Uterus (tissue), 4 donors: ENCODE measurements around the gene ACAD8. TPM values are rescaled to one million over a fixed set of nuclear protein-coding genes. Genes with fewer than 3 reads are reported as not detected.

ENCODE experiments used
- DNase-seq, 2 donors: peaks; one replicate each; pipeline ENCODE4 v3.0.0-alpha.2; 2019 to 2020
- H3K27ac ChIP-seq, 2 donors: fragments of 200-600 bp; sonication (generic); 1 replicate in 1 of 2; 2 replicates in 1 of 2; pipeline ENCODE4 v1.5.1; 2016 to 2018
- H3K27me3 ChIP-seq, 2 donors: fragments of 200-600 bp; sonication (generic); one replicate each; pipeline ENCODE4 v1.5.1; 2018 to 2019; ENCODE audit warnings: control low read depth in 1 of 2
- H3K36me3 ChIP-seq, 2 donors: fragments of 200-600 bp; sonication (generic); one replicate each; pipeline ENCODE4 v1.5.1; 2019; ENCODE audit warnings: control low read depth in 1 of 2
- H3K4me1 ChIP-seq, 2 donors: fragments of 200-600 bp; sonication (generic); one replicate each; pipeline ENCODE4 v1.5.1; 2018 to 2019; ENCODE audit warnings: control low read depth in 1 of 2
- H3K4me3 ChIP-seq, 2 donors: fragments of 200-600 bp; sonication (generic); 1 replicate in 1 of 2; 2 replicates in 1 of 2; pipeline ENCODE4 v1.5.1; 2018 to 2019; ENCODE audit warnings: mild to moderate bottlenecking in 1 of 2
- H3K9me3 ChIP-seq, 2 donors: fragments of 200-600 bp; sonication (generic); one replicate each; pipeline ENCODE4 v1.5.1; 2019; ENCODE audit warnings: control low read depth in 1 of 2
- CTCF ChIP-seq, 4 experiments: fragments of 200-600 bp in 2 of 4; fragments of 450-650 bp in 2 of 4; sonication (generic) in 2 of 4; IDR thresholded peaks; one replicate each; pipeline ENCODE4 v1.5.1; 2016 to 2019; ENCODE audit warnings: antibody characterized with exemption in 4 of 4, mild to moderate bottlenecking in 2 of 4, moderate library complexity in 1 of 4
- POLR2A ChIP-seq, 2 donors: fragments of 450-650 bp; IDR thresholded peaks; one replicate each; pipeline ENCODE4 v1.6.1; 2016; ENCODE audit warnings: antibody characterized with exemption in 2 of 2, mild to moderate bottlenecking in 1 of 2, moderate library complexity in 1 of 2
- intact Hi-C: fragments of 100-400 bp; cut with DNase I; formaldehyde crosslinking; loops from one replicate; pipeline ENCODE4 v1.15.1; 2023; ENCODE audit warnings: low total_unique reads
- total RNA-seq, 4 donors: library from RNA; depleted of rRNA in 3 of 4; stranded (reverse); fragments of >200 nt in 3 of 4; gene quantifications; one replicate each; pipeline versions ENCODE4 v1.1.0 to v1.2.4, GENCODE V29; 2014 to 2023
- donor health status: DM: yes; HTN: yes; CAD: no.

ACAD8 gene
- total RNA-seq, 4 donors from 2014 or later: 16.5 to 26.5 (median 21.5) TPM

- intact Hi-C loops: no loop called here
- DNase-seq: no peak
These were observed 40.0 kb downstream of the ACAD8 start for GRCh38 chr11:134293119-134294113.

GRCh38 chr11:134294664-134295063, 41.3 kb downstream of the ACAD8 start:
- Histone ChIP-seq H3K36me3 (no peaks in the 10 kb centered on the region), H3K4me3 (no peak overlapping the region), H3K27me3 (no peaks in the 10 kb centered on the region), H3K4me1 (no peaks in the 10 kb centered on the region), H3K27ac (no peak overlapping the region), H3K9me3 (no peaks in the 10 kb centered on the region)
- TF ChIP-seq CTCF (IDR thresholded peaks at IDR 0.05): no peak
- TF ChIP-seq POLR2A (IDR thresholded peaks at IDR 0.05): no peak
- intact Hi-C loops: no loop called here
- DNase-seq: no peak

More at GRCh38 chr11:134293119-134294113, 40.0 kb downstream of the ACAD8 start:
- Histone ChIP-seq H3K27me3 (no peaks in the 10 kb centered on the region), H3K4me1 (no peaks in the 10 kb centered on the region), H3K27ac (no peak overlapping the region), H3K9me3 (no peaks in the 10 kb centered on the region), H3K4me3 (no peak overlapping the region), H3K36me3 (no peaks in the 10 kb centered on the region)
- TF ChIP-seq CTCF (IDR thresholded peaks at IDR 0.05): no peak
- TF ChIP-seq POLR2A (IDR thresholded peaks at IDR 0.05): no peak

GRCh38 chr11:134312223-134312622, 58.9 kb downstream of the ACAD8 start:
- DNase-seq: no peak
- Histone ChIP-seq H3K27me3 (no peaks in the 10 kb centered on the region), H3K4me1 (no peaks in the 10 kb centered on the region), H3K4me3 (no peak overlapping the region), H3K9me3 (peaks cover 0 to 6% of the 10 kb centered on the region in 2 donors), H3K36me3 (no peaks in the 10 kb centered on the region), H3K27ac (no peak overlapping the region)
- intact Hi-C loops: no loop called here
- no peak for TF ChIP-seq POLR2A (IDR thresholded peaks at IDR 0.05)
- TF ChIP-seq CTCF (IDR thresholded peaks at IDR 0.05): no peak

- H3K27ac ChIP-seq: no peak overlapping the region
- H3K9me3 ChIP-seq: peaks cover 0 to 8% of the 10 kb centered on the region in 2 donors
- H3K4me1 ChIP-seq: no peaks in the 10 kb centered on the region
- H3K4me3 ChIP-seq: no peak overlapping the region
- H3K27me3 ChIP-seq: no peaks in the 10 kb centered on the region
- no peak for TF ChIP-seq POLR2A (IDR thresholded peaks at IDR 0.05)
- TF ChIP-seq CTCF (IDR thresholded peaks at IDR 0.05): no peak
- H3K36me3 ChIP-seq: no peaks in the 10 kb centered on the region
- DNase-seq: no peak
- intact Hi-C loops: no loop called here
These were observed 59.4 kb downstream of the ACAD8 start for GRCh38 chr11:134312807-134313206.

- H3K27me3 ChIP-seq: no peaks in the 10 kb centered on the region
- no peak overlapping the region for H3K4me3 ChIP-seq
- DNase-seq: no peak
- peaks cover 0 to 8% of the 10 kb centered on the region in 2 donors for H3K9me3 ChIP-seq
- no peaks in the 10 kb centered on the region for H3K4me1 ChIP-seq
- H3K36me3 ChIP-seq: no peaks in the 10 kb centered on the region
- TF ChIP-seq CTCF (IDR thresholded peaks at IDR 0.05): no peak
- TF ChIP-seq POLR2A (IDR thresholded peaks at IDR 0.05): no peak
- no peak overlapping the region for H3K27ac ChIP-seq
- intact Hi-C loops: no loop called here
These were observed 60.0 kb downstream of the ACAD8 start for GRCh38 chr11:134313379-134313778.
